Epithelial cell of prostate (primary cell): ENCODE measurements around the gene DISC1.
"Not testable (repeated sequence)": the region's sequence is repeated elsewhere in the genome, so short reads cannot be mapped to it uniquely, and the experiment has no call there.

Experiments
- DNase-seq: peaks from one replicate; pipeline ENCODE4 v3.0.0-alpha.2; 2011; ENCODE audit warnings: low read depth, low spot score
- H3K27ac ChIP-seq: fragments of 450-650 bp; 2 replicates; pipeline ENCODE4 v1.5.1; 2017; ENCODE audit warnings: mild to moderate bottlenecking

The DISC1 gene

DNA sequence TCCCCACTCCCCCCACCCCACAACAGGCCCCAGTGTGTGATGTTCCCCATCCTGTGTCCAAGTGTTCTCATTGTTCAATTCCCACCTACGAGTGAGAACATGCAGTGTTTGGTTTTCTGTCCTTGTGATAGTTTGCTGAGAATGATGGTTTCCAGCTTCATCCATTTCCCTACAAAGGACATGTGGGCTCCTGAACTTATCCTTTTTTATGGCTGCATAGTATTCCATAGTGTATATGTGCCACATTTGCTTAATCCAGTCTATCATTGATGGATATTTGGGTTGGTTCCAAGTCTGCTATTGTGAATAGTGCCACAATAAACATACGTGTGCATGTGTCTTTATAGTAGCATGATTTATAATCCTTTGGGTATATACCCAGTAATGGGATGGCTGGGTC, 280.7 kb downstream of the DISC1 start:
- H3K27ac ChIP-seq, DNase-seq: not testable (repeated sequence)

DNA sequence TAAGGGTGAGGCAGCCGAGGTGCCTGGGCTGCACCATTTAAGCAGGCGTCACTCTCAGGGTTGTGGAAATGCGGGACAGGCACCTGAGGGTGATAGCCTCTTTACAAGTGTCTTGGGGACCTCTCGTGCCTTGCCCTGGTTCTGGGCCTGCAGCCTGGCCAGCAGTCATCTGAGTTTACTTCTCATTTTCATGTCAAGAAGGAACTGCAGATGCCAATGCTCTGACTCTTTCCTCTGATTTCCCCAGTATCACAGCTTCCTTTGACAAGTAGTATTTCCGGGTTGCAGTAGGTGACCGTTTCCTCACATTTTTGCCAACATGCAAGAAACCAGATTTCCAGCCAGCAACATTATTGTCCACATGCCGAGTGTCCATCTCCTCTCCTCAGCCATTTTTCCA, 286.9 kb downstream of the DISC1 start:
- DNase-seq, result no peak
- H3K27ac ChIP-seq, result no peak overlapping the region

DNA sequence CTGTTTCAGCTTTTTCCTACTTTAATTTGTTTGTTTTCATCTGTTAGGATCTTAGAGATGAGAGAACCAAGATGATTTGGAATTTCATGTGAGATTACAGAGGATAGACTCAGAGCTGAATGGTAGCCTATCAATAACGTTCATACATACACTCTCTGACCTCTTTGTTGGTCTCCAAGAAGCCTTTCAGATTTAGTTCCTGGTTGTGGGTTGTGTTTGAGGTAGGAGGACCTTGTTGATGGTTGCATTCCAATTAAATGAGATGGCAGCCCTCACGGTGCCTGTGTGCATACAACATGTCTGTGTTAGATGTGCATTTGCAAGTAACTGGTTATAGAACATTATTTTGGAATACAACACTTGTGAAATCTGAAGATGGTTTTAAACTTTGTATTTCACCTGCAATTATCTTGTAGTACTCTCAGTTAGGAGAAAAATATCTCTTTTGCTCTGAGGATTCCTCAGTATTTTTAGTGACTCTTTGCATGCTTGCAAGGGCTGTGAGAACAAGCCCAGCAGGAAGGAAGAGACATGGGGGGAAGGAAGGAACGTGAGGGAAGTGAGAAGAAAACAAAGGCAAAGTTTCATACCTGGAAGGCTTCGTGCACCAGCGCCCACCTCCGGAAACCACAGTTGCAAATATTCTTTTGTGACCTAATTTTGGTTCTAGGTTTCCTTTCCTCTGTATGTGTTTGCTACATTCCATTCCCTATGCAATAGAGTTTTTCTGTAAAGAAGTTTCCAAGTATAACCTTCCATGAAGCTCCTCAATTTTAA, 291.8 kb downstream of the DISC1 start:
- DNase-seq, result peak; percentile 53
- H3K27ac ChIP-seq, result no peak overlapping the region

DNA sequence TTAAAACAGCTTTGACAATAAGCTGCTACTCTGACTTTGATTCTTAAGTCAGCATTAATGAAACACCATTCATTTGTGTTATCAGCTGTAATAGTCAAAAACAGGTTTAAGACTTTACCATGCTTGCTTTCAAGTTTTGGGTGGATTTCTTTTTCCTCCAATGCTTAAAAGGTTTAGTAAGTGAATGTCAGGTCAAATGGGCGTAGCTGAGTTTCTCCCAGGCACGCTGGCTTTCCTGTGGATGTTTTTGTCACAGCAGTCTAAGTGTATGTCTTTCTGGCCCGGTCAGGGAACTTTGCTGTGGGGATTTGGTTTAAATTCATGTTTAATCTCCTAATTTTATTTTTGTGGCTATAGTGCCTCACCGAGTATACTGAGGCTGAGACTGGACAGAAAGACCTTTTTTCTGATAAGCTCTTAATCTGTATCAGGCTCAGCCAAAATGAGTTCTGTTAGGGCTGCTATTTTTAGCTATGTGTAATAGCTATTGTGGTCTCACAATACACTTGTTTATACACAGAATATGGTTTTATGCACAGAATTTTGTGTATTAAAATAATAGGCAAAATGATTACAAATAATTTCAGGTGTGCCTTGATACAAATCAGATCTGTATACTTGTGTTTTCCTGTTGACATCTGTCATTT, 292.8 kb downstream of the DISC1 start:
- H3K27ac ChIP-seq, result no peak overlapping the region
- no peak for DNase-seq

DNA sequence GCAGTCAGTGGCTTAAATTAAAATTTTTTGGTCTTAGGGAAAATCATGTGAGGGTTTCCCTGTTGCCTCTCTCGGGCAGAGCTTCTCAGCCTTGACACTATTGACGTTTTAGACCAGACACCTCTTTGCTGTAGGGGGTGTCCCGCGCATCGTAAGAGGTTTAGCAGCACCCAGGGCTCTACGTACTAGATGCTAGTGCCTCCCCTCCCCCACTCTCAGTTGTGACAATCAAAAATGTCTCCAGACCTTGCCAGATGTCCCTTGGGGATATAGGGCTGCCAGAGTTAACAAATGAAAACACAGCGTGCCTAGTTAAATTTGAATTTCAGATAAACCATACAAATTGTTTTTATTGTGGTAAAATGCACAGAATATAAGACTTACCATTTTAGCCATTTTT, 293.3 kb downstream of the DISC1 start:
- no peak for DNase-seq
- no peak overlapping the region for H3K27ac ChIP-seq

DNA sequence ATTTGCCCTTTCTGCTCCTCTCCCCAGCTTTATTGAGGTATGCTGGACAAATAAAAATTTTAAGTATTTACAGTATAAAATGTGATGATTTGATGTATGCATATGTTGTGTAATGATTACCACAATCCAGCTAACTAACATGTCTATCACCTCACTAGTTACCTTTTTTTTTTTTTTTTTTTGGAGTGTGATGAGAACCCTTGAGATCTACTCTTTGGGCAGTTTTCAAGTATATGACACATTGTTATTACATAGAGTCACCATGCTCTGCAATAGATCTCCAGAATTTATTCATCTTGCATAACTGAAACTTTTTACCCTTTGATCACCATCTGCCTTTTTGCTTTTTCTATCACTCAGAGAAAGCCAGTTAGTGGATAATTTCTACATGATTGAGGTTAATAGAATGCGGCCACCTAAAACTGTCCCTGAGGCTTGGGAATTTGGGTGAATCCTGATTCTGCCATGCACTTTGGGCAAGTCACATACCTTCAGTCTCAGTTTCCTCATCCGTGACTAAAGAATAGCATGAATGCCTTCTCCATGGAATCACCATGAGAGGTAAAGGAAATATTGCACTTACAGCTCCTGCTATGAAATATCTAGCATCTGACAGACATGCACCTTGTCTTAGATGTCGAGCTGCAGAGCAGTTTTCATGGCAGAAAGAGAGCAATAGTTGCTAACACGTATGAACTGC, 295.2 kb downstream of the DISC1 start:
- no peak overlapping the region for H3K27ac ChIP-seq
- DNase-seq, result no peak

DNA sequence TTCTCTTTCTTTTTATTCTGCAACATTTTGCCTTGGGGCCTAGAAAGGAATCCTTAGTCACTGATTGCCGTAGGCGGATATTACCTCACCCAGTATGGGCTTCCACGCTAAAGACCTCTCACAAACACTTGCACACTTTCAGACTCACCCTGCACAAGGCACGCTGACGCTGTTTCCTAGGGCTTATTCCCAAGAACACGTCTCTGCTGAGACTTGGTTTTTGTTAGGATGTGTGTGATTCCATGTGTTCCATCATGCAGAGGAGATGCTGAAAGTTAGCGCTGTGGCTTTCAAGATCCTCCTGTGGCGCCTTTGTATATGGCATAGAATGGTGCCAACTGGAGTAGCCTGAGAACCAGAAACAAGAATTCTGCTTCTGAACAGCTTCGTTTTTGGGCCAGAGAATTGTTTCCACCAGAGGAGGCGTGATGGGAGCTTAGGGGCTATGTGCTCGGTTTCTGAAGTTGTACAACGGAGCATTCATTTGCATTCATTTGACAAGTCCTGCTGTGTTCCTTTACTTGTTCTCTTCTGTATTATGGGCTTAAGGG, 297.0 kb downstream of the DISC1 start:
- no peak for DNase-seq
- H3K27ac ChIP-seq, result no peak overlapping the region

DNA sequence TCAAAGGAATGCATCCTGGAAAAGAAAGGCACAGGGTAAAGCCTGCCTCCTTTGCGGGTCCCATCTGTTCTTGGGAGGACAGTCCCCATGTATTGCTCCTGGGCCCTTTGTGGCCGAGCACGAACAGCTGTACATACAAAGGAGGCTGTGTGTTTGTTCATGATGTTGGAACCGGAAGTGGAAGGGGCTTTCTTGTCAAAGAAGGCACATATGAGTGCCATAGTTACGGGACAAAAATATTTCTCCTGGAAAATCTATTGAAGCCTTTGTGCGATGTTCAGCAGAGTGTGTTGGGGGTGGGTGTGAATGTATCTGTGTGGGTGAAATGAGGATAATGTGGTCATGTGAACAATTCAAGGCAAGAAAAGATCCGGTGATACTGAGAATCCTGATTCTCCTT, 297.6 kb downstream of the DISC1 start:
- no peak for DNase-seq
- H3K27ac ChIP-seq, result no peak overlapping the region

DNA sequence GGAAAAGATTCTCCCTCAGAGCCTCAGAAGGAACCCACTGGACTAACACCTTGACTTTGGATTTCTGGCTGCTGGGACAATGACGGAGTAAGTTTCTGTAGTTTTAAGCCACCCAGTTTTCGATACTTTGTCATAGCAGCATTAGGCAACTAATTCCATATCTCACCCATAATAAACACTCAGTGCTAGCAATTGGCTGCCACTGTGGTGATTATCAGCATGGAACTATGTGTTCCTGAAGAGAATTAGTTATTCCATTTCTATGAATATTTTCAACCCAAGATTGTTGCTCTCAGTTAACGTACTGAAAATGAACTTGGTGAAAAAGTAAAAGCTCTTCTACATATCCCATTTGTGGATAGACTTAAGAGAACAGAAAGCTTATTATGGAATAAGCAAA, 299.3 kb downstream of the DISC1 start:
- no peak overlapping the region for H3K27ac ChIP-seq
- no peak for DNase-seq

DNA sequence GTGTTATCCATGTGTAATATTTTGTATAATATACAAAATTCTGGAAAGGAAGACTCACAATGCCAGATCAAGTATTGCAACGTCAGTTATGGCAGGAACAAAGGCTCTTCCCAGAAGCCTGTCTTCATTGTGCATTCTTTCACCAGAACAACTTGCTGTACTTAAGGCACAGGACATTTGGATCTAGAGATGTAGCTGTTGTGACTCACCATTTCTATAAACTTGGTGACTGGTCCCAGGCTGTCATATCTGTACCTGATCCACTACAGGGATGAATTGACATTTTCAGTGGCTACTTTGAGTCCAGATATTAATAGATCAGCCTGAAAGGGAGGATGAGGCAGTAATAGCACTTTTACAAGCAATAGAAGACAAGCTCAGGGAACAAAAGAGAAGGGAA, 299.8 kb downstream of the DISC1 start:
- no peak for DNase-seq
- H3K27ac ChIP-seq, result no peak overlapping the region

DNA sequence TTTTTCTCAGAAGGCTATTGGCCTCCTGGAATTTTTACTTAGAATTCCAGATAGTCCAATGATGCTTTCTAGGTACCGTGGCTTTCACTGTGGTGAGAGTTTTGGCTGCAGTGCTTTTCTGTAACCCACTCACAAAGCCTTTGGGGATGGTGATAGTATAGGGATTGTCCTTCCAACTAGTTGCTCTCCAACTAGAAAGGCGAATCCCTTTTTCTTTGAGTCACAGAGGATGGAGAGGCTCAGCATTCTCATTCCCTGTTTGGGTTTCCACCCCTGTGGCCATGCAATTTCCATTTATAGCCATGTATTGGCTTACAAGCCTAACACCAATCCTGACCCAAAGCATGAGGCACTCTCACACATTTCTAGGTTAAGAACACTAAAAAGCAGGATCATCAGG, 300.3 kb downstream of the DISC1 start:
- H3K27ac ChIP-seq, result no peak overlapping the region
- DNase-seq, result no peak

DNA sequence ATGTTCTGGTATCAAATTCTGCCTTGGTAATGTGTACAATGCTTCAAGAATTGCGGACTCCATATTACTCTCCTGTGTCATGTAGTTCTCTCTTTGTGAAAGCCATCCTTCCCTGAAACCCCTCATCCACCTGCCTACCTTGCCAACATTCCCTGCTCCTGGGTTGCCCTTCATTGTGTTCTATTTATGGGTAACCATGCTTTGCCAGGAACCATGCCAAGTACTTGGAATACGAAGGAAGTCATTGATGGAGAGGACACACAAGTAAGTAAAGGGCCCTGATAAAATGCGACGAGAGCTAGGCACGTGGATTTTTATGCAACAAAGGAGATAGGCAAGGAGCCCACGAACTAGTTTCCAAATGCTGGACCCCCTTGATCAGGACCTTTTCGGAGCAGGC, 300.8 kb downstream of the DISC1 start:
- DNase-seq, result no peak
- no peak overlapping the region for H3K27ac ChIP-seq

DNA sequence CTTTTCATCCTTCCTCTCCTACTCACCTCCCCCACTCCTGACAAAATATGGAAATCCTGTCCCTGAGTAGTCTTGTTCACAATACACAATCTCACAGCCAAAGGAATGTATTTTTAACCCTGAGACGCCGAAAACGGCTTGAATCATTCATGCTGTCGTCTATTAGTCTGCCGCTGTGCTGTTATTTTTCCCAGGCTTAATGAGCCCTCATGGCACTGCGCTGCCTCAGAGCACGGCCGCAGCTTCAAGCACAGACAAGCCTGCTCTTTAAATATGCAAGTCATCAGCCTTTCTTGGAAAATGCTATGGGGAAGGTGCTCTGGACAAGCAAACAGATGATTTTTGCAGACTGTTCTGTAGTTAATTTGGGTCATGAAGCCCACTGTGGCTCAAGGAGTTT, 302.7 kb downstream of the DISC1 start:
- peak; percentile 89 for DNase-seq
- H3K27ac ChIP-seq, result peak overlapping the region; percentile 51

DNA sequence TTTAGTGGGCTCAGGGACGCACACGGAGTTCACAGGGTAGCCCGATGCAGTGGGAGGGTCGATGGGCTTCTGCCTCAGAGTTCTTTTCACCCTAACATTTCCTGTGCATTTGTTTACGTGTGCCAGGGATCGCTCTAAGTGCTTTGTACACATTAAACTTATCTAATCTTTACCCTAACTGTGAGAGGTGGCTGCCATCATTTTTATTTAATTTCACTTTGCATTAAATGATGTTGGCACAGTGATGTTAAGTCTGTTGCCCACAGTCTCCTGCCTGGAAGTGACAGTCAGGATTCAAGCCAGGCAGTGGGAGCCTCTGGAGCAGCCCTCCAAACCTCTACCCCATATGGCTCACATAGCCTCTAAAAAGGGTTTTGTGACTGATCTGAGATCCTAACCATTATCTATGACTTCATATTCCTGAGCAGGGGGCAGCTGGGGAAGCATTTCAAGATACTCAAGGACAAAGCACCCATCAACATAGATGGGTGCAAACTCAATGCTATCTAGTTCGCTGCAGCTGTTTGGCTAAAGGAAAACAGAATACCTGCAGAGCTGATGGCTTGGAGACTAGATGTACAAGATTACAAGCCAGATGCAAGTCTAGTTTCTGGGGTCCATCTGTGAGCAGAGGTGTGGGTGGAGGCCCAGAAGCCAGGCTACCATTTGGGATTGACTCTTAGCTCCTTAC, 303.8 kb downstream of the DISC1 start:
- peak overlapping the region; percentile 51 for H3K27ac ChIP-seq
- DNase-seq, result no peak

DNA sequence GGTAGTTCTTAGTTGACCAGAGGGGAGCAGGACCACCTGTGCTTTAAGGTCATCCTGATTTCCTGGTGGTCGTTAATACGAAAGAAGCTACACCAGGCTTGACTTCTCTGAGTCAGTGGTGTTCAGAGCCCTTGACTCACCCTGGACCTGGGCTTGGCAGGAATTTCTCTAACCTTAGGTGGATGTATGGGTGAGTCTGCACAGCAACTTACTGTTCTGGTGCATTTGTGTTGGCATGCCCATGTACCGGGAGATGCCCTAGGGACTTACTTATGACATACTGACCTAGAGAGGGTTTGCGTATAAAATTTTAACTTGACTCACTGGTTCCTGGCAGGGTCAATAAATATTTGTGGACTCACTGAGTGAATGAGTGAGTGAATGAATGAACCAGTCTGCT, 304.6 kb downstream of the DISC1 start:
- H3K27ac ChIP-seq, result peak overlapping the region; percentile 49

DNA sequence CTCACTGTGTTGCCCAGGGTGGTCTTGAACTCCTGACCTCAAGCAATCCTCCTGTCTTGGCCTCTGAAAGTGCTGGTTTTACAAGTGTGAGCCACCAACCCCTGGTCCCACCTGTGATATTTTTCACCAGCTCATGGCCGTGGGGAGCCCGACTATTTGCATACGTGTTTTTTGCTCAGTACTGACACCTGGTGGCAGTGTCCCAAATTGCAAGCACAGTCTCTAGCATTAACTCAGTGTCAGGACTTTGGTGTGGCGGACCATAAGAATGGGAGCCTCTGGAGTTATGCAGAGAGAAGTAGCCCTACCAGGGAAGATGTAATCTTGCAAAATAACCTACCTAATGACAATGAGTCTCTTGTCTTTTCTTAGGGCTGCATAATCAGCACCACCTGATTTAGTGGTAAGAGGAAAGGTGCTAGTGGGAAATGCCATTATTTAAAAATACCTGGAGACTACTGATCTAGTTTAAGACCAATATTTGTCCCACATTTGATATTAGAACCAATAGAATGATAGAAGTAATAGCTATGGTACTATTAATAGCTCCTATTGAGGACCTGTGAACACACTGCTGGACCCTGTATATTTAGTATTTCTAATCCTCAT, 305.4 kb downstream of the DISC1 start:
- peak overlapping the region; percentile 49 for H3K27ac ChIP-seq
- DNase-seq, result no peak

More for the DNA sequence above, 304.6 kb downstream of the DISC1 start:
- peak; percentile 99 for DNase-seq

DNA sequence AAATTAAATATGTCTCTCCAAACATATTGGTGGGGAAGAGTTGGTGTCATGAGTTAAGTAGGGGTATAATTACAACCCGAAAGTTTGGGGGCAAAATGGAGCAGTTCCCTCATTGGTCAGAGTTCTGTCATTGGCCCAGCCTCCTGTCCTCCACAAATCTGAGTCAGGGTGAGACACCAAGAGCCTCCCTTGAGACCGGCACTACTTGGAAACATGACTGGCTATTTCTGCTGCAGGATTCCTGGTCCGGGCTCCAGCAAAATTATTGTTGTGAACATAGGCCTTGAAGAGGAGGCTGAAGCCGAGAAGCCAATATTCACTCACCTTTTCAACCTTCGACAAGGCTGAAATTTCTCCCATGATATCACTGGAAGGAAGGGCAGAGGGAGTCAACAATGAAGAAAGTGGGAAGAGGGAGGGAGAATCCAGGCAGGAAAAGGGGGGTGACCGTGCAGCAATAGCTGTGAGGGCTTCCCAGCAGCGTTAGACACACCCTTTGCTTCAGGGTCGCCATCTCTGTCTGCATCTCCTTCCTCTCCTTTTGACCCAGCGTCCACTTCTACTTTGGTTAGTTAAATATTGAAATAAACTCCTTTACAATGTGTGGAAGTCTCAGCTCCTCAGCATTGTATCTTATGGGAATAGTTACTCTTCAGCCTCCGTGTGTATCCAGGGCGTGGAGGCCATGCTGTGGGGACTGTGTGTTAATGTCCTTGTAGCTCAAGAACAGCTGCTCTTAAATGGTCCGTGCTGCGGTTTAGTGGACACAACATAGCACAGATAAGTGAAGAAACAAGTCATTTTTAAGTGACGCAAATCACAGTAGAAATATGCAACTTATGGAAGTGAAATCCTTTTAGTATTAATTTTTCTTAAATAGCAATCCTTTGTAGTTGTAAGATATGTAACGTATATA, 307.4 kb downstream of the DISC1 start:
- H3K27ac ChIP-seq, result no peak overlapping the region
- no peak for DNase-seq

DNA sequence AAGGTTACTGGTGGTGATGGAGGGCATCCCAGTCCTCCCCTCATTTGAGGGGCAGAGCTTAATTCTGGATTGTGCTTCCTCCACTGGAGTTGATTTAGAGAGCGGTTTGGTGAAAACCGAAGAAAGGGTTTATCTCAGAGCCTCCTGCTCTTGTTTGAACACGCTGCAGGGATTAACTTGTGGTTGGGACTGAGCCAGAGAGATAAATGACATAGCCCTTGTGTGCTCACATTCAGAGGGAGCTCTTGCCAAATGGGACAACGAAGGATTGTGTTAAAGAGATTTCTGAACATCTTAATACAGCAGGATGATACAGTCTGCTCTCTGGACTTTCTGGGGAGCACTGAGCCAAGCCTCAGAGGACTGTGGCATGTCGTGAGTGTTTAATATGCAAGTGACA, 308.2 kb downstream of the DISC1 start:
- H3K27ac ChIP-seq, result no peak overlapping the region
- peak; percentile 50 for DNase-seq

DNA sequence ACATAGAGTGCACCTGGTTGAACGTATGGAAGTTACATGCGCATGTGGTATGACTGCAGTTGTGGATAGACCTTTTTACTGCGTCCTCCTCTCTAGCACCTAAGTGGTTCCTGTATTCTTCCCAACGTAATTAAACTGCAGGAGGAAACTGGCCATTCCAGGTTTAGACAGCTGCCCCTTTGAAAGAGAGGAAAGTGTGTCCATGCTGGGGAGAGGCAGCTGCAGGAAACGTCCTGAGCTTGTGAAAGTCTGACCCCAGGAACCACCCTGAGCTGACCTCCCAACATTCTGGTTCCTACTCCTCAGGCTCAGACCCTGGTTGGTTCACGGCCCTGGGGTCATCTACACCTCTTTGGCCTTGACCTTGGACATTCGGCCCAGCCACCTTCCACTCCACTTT, 309.3 kb downstream of the DISC1 start:
- H3K27ac ChIP-seq, result no peak overlapping the region
- no peak for DNase-seq
